Right hindlimb (tissue), 1 donor: ENCODE results near the gene ZSCAN23.
"Not testable (repeated sequence)": the region's sequence is repeated elsewhere in the genome, so short reads cannot be mapped to it uniquely, and the experiment has no call there.

Experiments used
- DNase-seq: peaks from one replicate; pipeline ENCODE4 v3.0.0-alpha.2; 2018

ZSCAN23 gene

DNA sequence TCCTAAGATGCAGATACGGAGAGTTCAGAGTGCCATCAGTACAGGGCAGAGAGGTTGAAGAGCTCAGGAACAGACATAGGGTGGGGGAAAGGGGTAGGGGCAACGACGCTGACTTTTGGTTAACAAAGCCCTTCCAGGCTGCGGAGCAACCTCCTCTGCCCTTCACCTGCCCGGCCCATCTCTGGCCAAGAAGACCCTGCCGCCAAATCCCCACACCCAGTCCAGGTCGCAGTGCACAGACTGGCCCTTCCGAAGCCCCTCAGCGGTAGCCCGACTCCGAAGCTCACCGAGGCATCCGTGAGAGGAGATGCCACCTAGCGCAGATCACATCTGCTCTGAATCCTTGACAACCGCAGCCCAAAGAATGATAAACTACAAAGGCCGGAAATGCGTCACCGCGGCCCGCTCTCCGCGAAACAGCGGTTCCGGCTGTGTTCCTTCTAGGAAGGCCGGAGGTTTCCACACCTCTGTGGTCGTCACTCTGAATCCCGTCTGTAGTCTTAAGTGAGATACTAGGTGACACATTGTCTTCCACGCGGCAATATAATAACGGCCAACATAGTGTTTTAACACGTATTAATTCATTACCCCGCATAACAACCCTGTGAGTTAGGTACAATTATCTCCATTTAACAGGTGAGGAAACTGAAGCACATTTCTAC, at the start of gene ZSCAN23:
Gene ZSCAN23 (minus strand): TSS at position 380 of the 662 bp plus-strand sequence. CDS start 7,225 bp downstream, outside the sequence.
- peak; percentile 91 for DNase-seq

DNA sequence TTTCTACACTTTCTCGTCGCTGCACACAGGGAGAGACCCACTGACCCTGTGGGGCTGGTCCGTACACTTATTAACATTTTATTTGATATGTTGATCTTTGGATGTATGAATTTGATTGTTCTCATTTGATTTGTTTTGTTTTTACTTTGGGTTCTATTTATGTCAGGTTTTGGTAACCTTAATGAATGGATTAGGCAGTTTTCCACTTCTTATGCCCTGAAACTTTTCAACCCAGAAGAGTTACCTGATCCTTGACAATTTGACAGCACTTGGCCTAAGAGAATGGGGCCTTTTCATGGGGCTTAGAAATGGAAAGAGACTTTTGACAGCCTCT, 48.7 kb upstream of the ZSCAN23 start:
- DNase-seq, result no peak

DNA sequence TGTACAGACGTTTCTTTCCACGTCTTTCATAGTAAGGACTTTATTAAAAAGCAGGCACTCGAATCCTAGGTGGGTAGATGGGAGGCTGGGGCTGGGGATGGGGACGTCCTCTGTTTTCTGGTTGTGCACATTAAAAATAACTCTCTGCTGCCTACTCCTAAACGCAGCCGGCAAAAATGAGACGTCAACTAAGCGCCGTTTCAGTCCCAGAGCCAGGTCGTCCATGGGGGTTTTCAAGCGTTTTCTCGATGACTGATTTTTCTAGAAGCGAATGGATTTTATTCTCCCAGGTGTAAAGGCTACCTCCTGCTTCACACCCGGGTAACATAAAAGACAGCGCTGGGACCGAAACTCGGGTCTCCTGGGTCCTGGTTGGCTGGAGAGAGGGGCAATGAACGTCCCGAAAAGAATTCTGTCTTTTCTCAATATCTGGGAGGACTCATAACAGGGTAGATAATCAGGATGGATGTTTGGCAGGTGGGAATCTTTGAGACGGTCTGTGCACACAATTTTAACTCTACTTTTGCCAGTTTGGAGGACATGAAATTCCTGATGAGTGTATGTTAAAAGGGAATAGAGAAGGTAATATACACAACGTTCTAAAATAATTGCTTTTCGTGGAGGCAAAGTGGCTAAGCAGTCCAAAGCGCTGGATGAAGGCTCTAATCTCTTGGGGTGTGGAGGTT, 47.1 kb upstream of the ZSCAN23 start:
- peak; percentile 44 for DNase-seq

DNA sequence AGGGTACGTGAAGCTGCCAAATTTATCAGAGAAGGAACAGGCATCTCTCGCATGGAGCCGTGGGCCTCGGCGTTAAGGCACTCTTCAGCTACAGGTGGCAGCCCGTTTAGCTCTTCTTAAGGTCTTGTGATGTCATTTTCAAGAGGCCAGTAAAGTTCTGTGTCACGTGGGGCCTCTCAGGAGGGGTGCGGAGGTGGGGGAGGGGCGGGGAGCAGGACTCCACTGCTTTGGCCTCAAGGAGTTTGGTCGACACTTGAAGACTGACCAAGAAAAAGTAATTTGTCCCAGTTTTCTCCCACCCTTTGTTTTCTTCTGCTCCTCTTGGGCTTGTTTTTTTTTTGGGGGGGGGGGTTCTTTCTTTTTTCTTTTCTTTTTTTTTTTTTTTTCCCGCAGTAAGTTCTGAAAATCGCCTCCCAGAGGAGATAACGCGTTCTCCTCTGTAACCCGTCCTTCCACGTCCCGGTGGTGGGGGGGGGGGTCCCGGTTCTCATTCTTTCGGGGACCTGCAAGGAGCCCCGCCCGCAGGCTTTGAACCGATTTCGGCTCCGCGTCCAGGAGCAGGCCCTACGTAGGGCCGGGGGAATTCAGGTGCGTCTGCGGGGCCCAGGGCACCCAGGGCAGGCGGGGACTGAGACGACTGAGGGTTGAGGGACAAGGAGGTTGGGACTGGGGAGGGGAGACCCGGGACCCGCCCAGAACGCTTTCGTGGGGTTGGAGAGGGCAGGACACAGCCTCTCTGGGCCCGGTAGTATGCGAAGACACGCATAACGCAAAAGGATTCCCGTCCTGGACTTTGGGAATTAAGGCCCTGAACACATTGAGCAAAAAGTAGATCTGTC, 46.3 kb upstream of the ZSCAN23 start:
- peak; percentile 72 for DNase-seq

DNA sequence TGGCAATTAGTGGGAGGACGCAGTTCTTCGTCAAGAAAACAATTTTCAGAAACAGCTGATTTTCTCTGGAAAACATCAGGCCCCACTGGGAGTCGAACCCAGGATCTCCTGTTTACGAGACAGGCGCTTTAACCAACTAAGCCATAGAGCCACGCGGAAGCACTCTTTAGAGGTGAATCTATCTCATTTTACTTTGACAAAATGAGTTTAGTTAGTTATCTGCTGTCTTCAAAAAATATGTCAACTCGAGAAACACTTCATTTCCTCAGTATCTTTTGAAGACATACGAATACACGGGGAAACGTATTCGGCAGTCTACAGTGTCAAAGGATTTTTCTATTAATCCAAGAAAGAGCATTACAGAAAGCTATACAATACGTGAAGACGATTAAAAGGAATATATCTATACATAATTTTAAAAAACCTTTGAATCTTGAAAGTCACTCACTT, 45.6 kb upstream of the ZSCAN23 start:
- peak; percentile 33 for DNase-seq

DNA sequence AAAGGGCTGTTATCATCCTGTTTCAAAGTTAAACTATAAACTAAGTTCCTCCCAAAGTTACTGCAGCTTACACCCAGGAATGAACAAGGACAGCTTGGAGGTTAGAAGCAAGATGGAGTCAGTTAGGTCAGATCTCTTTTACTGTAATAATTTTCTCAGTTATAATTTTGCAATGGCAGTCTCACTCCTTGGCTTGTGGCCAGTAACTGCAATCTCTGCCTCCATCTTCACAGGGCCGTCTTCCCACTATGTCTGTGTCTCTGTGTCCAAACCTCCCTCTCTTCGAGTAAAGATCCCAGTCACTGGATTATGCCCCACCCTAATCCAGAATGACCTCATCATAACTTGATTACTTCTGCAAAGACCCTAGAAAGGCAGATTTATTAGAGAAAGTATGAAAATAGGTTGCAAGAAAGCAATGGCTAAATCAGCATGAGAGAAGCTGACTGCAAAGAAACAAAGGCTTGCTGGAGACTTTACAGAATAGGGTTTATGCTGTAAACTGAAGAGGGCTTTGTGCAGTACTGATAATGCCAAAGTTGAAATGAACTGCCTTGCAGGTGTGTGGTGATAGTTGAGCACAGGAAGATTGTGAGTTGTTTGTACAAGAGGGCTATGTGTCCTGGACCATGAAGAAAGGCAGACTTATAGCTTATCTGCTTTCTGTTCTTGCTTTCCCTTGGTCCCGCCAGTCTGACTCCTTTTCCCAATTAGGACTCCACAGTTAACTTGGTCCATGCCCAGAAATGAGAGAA, 43.9 kb upstream of the ZSCAN23 start:
- no peak for DNase-seq

DNA sequence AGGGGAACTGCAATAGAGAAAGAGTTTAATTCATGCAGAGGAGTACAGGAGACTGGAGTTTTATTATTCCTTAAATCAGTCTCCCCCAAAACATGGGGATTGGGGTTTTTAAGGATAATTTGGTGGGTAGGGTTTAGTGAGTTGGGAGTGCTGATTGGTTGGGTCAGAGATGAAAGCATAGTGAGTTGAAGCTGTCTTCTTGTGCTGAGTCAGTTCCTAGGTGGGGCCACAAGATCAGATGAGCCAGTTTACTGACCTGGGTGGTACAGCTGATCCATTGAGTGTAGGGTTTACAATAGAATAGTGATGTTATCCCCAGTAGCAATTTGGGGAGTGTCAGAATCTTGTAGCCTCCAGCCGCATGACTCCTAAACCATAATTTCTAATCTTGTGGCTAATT, 43.2 kb upstream of the ZSCAN23 start:
- DNase-seq, result no peak

DNA sequence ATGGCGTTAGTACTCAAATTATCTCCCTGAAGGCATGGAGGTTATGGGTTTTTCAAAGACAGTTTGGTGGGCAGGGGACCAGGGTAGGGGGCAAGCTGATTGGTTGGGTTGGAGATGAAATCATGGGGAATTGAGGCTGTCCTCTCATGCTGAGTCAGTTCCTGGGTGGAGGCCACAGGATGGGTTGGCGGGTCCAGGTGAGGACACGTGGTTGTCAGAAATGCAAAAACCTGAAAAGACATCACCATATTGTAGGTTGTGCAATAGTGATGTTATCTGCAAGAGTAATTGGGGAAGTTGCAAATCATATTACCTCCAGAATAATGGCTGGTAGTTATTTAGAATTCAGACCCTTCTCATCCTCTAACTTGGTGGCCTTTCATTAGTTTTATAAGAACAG, 42.2 kb upstream of the ZSCAN23 start:
- DNase-seq, result no peak

DNA sequence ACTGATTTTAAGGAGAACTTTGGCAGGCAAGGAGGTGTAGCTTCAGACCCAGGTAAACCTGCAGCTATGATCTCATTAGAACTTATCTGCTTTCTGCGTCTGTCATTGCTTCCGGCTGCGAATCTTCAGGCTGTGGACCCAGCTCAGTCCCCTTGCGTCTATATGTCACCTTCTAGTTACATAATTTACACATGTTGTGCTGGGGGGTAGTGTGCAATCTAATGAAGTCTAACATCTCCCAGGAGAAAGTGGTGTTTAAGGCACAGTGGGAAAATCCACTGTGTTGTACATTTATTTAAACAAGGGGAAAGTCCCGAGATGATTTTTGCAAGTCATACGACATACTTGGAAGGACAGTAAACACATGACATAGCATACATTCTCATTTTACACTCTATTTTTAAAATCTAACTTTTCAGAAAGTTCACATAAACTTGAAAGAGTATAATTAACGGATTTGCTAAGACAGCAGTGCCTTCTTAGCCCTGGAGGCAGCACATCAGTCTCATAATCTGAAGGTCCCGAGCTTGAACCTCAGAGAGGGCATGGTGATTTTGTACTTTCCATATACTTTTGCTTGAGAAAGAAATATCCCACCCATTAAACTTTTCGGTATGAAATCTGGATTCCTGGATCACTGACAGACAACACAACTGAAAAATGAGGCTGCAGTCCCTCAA, 37.1 kb upstream of the ZSCAN23 start:
- no peak for DNase-seq

DNA sequence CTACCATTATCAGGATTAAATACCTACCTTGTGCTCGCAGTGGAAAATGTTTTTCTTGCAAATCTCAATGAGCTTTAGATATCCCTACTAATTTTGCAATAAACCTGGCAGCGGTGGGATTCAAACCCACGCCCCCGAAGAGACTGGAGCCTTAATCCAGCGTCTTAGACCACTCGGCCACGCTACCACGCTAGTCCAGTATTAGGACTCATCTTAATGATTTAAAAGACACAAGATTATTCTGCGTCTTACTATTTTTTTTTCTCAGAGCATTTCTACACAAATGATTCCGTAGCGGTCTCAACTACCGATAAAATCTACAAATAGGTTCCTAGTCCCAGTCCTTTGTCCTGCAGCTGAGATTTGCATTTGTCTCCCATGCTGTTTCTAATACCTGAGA, 35.2 kb upstream of the ZSCAN23 start:
- no peak for DNase-seq

DNA sequence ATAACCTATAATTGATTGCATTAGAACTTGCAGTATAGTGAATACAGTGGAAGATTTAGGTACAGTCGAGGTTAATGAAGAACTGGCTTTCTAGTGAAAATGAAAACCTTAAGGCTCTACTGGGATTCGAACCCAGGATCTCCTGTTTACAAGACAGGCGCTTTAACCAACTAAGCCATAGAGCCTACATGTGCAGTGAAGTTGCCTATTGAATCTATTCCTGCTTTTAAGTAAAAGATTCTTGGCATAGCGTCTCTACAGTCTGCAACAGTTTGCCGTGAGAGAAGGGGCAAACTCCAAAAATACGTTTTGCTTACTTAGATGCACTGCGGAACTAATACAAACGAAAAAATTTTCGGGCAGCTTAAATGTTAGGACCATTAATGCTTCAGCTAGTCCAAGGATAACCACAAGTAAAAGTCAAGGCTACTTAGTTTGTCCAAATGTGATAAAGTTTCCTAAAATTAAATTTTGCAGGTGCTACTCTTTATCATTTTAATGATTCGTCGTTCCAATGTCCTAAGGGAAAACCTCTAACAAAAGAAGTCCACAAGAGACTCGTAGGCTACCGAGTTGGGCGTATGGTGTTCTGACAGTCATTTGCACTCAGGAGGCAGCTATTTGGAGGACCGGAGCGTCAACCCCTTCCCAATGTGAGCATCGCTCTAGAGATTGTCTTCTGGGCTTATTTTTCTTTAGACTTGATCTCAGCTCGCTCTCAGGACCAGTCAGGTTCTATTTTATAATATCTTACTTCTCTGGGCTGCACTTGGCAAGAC, 31.3 kb upstream of the ZSCAN23 start:
- no peak for DNase-seq

DNA sequence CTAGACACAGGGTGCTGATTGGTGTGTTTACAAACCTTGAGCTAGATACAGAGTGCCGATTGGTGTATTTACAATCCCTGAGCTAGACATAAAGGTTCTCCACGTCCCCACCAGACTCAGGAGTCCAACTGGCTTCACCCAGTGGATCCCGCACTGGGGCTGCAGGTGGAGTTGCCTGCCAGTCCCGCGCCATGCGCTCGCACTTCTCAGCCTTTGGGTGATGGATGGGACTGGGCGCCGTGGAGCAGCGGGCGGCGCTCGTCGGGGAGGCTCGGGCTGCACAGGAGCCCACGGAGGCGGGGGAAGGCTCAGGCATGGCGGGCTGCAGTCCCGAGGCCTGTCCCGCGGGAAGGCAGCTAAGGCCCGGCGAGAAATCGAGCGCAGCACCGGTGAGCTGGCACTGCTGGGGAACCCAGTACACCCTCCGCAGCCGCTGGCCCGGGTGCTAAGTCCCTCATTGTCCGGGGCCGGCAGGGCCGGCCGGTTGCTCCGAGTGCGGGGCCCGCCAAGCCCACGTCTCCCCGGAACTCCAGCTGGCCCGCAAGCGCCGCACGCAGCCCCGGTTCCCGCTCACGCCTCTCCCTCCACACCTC, 26.0 kb upstream of the ZSCAN23 start:
- not testable (repeated sequence) for DNase-seq

DNA sequence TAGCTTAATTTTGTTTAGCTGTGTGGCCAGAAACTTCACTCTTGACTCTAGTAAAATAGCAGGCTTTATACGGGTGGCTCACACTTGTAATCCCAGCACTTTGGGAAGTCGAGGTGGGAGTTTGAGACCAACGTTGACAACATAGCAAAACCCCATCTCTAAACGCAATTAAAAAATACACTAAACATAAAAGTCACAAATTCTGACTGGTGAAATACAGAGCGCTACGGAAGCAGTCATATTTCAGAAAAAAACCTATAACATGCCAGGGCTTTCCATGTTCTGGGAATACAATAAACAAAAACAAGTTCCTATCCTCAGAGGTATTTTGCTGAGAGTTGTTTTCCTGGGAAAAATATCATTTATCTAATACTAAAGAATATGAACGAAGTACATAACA, 24.8 kb upstream of the ZSCAN23 start:
- DNase-seq, result no peak

DNA sequence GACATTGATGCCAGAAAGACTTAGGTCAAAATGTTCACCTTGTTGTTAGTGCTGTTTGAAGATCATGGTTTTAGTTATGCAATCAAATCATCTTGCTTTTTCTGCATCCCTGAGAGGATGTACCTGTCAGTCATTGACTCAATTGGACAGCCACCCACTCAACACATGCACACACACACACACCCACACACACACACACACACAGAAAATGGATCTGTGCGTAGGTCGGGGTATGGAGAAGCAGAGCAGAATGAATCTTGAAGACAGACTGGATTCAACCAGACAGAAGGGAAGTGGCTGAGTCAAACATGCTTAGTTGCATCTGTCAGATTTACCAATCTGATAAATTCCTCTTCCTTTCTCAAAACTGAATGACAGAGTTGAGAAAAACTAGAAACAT, 19.1 kb upstream of the ZSCAN23 start:
- DNase-seq, result no peak

DNA sequence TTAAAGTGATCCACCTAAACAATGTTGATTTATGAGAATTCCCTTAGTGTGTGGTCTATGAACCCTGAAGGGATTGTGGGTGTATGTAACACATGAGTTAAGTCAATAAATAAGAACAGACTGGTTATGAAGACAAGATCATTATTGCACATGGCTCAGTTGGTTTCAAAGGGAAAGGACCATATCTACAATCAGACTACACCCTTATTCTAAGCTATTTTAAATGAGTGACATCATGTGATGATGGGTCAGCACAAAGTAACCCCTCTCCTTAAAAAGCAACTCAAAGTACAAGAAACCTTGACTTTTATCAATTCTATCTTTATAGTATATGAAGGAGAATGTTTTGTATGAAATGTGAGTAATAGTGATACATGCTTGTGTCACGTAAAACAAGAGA, 15.3 kb upstream of the ZSCAN23 start:
- DNase-seq, result no peak

DNA sequence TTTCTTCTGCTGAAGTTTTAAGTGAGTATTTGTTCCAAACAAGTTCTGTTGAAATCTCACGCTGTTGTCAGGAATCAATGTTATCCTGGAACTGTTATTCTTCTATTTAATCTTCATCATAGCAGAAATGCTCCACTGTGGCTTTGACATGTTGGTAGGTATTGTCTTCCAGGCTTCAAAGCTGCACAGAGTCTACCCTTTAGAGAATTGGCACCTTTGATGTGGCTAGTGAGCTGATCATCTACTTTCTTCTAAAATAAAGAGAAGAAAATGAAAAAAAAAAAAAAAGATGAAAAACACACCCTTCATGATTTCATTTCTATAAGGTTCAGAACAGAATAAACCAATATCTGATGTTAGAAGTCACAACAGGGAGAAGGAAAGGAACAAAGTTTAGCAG, 5.8 kb upstream of the ZSCAN23 start:
- DNase-seq, result no peak

DNA sequence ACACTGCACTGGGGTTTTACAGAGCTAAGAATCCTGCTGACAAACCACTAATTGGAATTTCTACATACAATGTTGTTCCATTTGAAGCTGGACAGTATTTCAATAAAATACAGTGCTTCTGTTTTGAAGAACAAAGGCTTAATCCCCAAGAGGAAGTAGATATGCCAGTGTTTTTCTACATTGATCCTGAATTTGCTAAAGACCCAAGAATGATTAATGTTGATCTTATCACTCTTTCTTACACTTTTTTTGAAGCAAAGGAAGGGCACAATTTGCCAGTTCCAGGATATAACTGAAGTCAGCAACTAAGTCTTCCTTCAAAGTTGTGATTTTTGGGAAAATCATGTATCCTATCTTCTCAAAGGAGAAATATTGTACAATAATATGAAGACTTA, 4.2 kb upstream of the ZSCAN23 start:
- DNase-seq, result not testable (repeated sequence)

DNA sequence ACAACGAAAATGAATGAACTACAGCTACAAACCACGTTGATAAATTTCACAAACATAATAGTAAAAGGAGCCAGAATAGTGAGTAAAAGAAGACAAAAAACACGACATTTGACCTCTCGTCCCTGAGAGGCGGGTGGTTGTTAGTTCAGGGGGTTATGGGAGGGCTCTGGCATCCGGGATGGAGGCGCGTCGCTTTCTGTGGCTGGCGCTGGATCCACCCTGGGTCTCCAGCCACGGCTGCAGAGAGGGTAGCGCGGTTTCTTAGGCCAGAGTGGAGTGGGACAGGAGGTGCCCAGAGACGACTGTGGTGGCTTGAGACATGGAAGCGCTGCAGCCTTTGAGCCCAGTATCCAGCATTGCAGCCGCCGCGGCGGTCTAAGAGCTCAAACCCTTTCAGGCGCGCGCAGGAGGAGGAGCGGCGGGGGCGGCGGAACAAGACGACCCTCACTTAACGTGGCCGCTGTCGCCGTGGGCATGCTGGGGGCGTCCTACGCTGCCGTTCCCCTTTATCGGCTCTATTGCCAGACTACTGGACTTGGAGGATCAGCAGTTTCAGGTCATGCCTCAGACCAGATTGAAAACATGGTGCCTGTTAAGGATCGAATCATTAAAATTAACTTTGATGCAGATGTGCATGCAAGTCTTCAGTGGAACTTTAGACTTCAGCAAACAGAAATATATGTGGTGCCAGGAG, 3.7 kb upstream of the ZSCAN23 start:
- peak; percentile 39 for DNase-seq

DNA sequence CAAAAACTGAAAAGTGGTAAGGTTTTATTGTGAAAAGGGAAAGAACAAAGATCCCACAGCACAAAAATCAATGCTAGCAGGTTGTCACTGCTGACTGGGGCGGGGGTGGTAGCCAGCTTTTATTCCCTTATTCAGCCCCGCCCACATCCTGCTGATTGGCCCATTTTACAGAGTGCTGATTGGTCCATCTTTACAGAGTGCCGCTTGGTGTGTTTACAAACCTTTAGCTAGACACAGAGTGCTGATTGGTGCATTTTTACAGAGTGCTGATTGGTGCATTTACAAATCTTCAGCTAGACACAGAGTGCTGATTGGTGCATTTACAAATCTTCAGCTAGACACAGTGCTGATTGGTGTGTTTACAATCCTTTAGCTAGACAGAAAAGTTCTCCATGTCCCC, 1.5 kb upstream of the ZSCAN23 start:
- not testable (repeated sequence) for DNase-seq

DNA sequence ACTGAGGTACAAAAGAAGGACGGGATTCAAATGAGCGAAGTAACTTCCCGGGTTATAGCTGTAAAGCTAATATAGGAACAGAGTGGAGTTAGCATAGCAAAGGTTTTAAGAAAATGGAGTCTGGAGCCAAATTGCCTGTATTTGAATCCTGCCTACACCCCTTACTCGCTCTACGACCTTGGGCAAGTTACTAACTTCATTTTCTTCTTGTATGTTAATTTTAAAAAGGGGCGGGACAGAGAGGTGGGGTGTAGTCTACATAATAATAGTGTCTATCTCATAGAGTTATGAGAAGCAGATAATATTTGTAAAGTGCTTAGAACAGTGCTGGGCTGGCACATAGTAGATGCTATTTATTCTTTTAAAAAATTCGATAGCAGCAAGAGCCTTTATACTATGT, 705 bp downstream of the ZSCAN23 start:
- no peak for DNase-seq

DNA sequence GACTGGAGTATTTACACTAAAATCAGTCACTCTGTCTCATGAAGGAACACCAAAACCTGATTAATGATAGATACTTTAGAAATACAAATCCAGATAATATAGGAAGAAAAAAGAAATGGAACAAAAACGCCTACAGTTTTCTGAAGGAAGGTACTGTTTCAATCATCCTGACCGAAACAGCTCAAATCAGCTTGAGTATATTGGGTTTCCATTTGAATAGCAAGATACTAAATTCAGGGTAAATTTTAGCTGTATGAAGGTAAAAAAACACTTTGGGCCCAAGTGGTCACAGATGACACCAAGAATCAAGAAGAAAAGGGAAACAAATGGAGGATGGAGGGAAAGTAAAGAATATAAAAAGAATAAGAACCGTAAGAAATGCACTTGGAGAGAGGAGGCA, 6.9 kb downstream of the ZSCAN23 start:
- no peak for DNase-seq
